Pancreas (tissue), 10 donors: ENCODE data around the gene BTBD9. TPM values are rescaled to one million over a fixed set of nuclear protein-coding genes. Genes with fewer than 3 reads are reported as not detected.
A peak's percentile ranks its signal among the peaks of the same experiment; 100 is the strongest.

Experiments used
- ATAC-seq, 4 donors: fragments of 200-7000 bp; cut with Tn5 transposase; one replicate each; pipeline versions ENCODE4 v1.8.0 to v1.9.1; 2020; ENCODE audit warnings: mild to moderate bottlenecking in 4 of 4, moderate library complexity in 4 of 4
- DNase-seq, 6 donors: peaks; one replicate each; pipeline ENCODE4 v3.0.0-alpha.2; 2020
- FAIRE-seq: peaks from 2 replicates; lab custom pipeline; 2012; peaks lifted over from hg19 to GRCh38; lab: Jason Lieb, UNC
- H3K27ac ChIP-seq, 4 donors: fragments of 200-600 bp; sonication (generic); 1 replicate in 3 of 4; 2 replicates in 1 of 4; pipeline versions ENCODE4 v1.5.0 to v1.8.0; 2020
- H3K27me3 ChIP-seq, 4 donors: fragments of 200-600 bp; one replicate each; pipeline ENCODE4 v1.8.0; 2021
- H3K36me3 ChIP-seq, 3 donors: fragments of 200-600 bp; sonication (generic) in 1 of 3; one replicate each; pipeline versions ENCODE4 v1.5.0 to v1.8.0; 2020 to 2021
- H3K4me1 ChIP-seq, 3 donors: fragments of 200-600 bp; one replicate each; pipeline ENCODE4 v1.8.0; 2021
- H3K4me3 ChIP-seq, 4 donors: fragments of 200-600 bp; sonication (generic) in 2 of 4; one replicate each; pipeline versions ENCODE4 v1.5.0 to v1.8.0; 2020 to 2021
- H3K9me3 ChIP-seq, 4 donors: fragments of 200-600 bp; one replicate each; pipeline ENCODE4 v1.8.0; 2021
- WGBS, 2 donors: extraction: QIAGEN DNeasy Blood & Tissue Kit; methylation state at CpG; one replicate each; pipeline ENCODE4 v1.1.7; 2013; 5-methylcytosine and 5-hydroxymethylcytosine counted together
- intact Hi-C, 3 donors: fragments of 100-400 bp; cut with DNase I; formaldehyde crosslinking; loops; one replicate each; pipeline versions ENCODE4 v1.11.1 to v1.14.2; 2022
- polyA plus RNA-seq, 2 donors: library from polyadenylated mRNA; stranded (reverse); fragments of 200-250 nt; gene quantifications; one replicate each; pipeline ENCODE4 v1.2.3, GENCODE V29; 2013
- total RNA-seq, 6 donors: library from RNA; stranded (reverse); fragmentation: NEBNext Ultra II Directional in 4 of 6; extraction: Animal tissue kit (Norgen Biotek cat#: 25700) in 4 of 6; gene quantifications; one replicate each; pipeline versions ENCODE4 v1.2.1 to v1.2.4, GENCODE V29; 2021 to 2023
- TF ChIP-seq, protein P1 (sequence below), 4 donors: fragments of 200-600 bp; sonication (generic) in 3 of 4; IDR thresholded peaks; one replicate each; pipeline versions ENCODE4 v1.5.0 to v1.8.0; 2021; ENCODE audit warnings: antibody characterized with exemption in 4 of 4
- donor health status: healthy with polysubstance abuse.
- donor health status: DM: no; HTN: no; CAD: no; lungs with moderate emphysema.
- donor health status: DM: no; HTN: no; CAD: no.
- donor health status: control.
- donor health status: control.
- donor health status: Bipolar disorder and iron deficiency.
- donor health status: DM: yes; HTN: yes; CAD: no.
- donor health status: DM: no; HTN: no; CAD: no.
- donor health status: DM: no; HTN: no; CAD: no.
- donor health status: DM: yes; HTN: yes; CAD: no.

BTBD9 gene
- total and polyA plus RNA-seq, 8 donors, result 2.2 to 11.0 (median 7.1) TPM

DNA sequence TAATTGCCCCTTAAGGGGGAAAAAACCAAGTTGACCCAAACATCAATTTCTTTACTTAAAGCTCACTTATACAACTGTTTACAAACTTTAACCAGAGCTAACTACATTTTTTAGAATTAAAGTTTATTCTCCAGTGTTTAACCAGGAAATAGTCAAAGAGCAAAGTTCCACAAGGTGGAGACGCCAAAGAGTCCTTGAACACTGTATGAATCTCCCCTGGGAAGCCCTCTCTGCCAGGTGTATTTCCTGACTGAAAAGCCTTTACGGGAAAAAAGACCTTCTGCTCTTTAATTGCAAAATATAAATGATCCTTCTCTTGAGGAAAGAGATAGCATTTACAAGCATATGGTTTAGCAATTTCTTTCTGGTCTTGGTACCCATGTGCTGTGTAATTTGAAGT is 36.2 kb downstream of the BTBD9 start:
- 18 to 24% methylated on average over 2 of the region's 2 CpGs for WGBS, 2 donors
- no peak overlapping the region for H3K27ac ChIP-seq
- intact Hi-C loops, result no loop called here

DNA sequence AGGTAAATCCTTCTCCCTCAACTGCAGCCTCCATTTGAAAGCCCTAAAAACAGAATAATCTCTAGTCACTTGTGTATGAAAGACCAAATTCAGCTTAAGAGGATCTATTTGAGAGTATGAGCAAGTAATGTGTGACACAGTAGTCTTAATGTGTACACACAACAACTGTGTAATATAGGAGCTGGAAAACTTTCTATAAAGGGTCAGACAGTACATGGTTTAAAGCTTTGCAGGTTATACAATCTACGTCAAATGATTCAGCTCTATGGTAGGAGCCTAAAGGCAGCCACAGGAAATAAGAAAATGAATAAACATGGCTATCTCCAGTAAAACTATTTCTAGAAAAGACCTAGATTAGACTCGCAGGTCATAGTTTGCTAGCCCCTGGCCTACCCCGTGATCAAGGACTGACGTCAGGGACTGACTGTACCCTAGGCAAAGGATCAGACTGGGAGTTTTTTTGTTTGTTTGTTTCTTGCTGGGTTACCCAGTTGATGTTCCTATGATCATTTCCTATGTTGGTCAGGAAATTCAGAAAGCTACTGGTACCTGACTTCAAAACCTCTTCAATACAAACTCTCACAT is 39.7 kb downstream of the BTBD9 start:
- TF ChIP-seq, protein P1, sequence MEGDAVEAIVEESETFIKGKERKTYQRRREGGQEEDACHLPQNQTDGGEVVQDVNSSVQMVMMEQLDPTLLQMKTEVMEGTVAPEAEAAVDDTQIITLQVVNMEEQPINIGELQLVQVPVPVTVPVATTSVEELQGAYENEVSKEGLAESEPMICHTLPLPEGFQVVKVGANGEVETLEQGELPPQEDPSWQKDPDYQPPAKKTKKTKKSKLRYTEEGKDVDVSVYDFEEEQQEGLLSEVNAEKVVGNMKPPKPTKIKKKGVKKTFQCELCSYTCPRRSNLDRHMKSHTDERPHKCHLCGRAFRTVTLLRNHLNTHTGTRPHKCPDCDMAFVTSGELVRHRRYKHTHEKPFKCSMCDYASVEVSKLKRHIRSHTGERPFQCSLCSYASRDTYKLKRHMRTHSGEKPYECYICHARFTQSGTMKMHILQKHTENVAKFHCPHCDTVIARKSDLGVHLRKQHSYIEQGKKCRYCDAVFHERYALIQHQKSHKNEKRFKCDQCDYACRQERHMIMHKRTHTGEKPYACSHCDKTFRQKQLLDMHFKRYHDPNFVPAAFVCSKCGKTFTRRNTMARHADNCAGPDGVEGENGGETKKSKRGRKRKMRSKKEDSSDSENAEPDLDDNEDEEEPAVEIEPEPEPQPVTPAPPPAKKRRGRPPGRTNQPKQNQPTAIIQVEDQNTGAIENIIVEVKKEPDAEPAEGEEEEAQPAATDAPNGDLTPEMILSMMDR (IDR thresholded peaks at IDR 0.05), result no peak
- Histone ChIP-seq H3K9me3 (no peaks in the 10 kb centered on the region), H3K27me3 (no peaks in the 10 kb centered on the region), H3K36me3 (no peaks in the 10 kb centered on the region), H3K4me3 (no peak overlapping the region), H3K4me1 (peaks cover 0 to 10% (median 7%) of the 10 kb centered on the region in 3 donors), H3K27ac (no peak overlapping the region)
- DNase-seq (no peak), FAIRE-seq (no peak), ATAC-seq (no peak)
- intact Hi-C loops, result no loop called here
- 85 to 93% methylated on average over 4 of the region's 4 CpGs for WGBS, 2 donors

More for the DNA sequence above, 36.2 kb downstream of the BTBD9 start:
- FAIRE-seq (no peak), ATAC-seq (peak in 3 of 4 donors; percentile 62 to 72 (median 72)), DNase-seq (no peak)
- Histone ChIP-seq H3K27me3 (no peaks in the 10 kb centered on the region), H3K36me3 (no peaks in the 10 kb centered on the region), H3K9me3 (no peaks in the 10 kb centered on the region), H3K4me1 (peaks cover 0 to 10% (median 7%) of the 10 kb centered on the region in 3 donors), H3K4me3 (no peak overlapping the region)
- TF ChIP-seq, protein P1 (IDR thresholded peaks at IDR 0.05), result no peak

DNA sequence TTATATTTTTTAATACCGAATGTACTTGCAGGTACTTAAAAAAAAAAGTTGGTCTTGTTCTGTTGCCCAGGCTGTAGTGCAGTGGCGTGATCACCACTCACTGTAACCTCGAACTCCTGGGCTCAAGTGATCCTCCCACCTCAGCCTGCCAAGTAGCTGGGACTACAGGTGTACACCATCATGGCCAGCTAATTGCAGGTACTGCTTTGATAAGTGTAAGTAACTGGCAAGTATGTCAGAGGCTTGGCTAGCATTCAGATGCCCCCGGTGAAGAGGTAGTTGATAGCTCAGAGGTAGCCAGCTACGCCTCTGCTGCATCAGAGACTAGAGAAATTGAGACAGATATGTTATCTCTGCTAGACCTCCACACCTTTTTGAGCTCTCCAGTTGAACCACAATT is 40.5 kb downstream of the BTBD9 start:
- Histone ChIP-seq H3K4me1 (peaks cover 0 to 10% (median 7%) of the 10 kb centered on the region in 3 donors), H3K36me3 (no peaks in the 10 kb centered on the region), H3K27me3 (no peaks in the 10 kb centered on the region), H3K4me3 (no peak overlapping the region), H3K27ac (no peak overlapping the region), H3K9me3 (no peaks in the 10 kb centered on the region)
- no peak for FAIRE-seq
- TF ChIP-seq, protein P1 (IDR thresholded peaks at IDR 0.05), result no peak
- 92 to 96% methylated on average over 5 of the region's 5 CpGs for WGBS, 2 donors
- no peak for ATAC-seq
- intact Hi-C loops, result no loop called here
- DNase-seq, result no peak

DNA sequence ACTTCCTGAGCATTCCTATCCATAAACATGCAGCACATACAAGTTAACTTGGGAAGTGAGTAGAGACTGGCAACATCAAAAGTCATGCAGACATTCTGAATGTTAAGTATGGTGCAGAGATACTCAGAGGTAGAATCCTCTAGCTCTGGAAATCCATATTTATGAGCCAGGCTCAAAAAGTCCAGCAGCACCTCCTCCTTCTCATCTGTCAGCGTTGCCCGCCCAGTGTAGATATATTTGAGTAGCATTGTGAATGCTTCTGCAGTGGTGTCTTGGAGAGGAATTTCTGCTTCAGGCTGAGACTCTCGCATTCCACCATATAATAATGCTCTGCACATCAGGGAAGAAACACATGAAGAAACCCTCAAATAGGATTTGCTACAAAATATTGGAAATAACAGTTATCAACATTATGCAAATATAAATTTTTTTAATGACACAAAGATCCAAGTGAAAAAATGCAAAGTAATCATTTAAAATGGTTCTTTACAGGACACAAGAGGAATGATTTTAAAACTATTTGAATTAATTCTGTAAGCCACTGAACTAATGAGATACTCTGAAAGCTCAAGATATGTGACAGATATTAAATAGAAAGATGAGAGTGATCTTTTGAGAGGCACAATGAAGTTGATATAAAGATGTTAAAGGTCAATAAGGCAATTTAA is 45.6 kb downstream of the BTBD9 start:
- H3K27ac ChIP-seq, result no peak overlapping the region
- FAIRE-seq (no peak), ATAC-seq (no peak), DNase-seq (no peak)
- H3K36me3 ChIP-seq, result no peaks in the 10 kb centered on the region
- no peaks in the 10 kb centered on the region for H3K4me1 ChIP-seq
- 96 to 100% methylated on average over 3 of the region's 3 CpGs for WGBS, 2 donors
- H3K9me3 ChIP-seq, result no peaks in the 10 kb centered on the region
- intact Hi-C loops, result no loop called here
- H3K4me3 ChIP-seq, result no peak overlapping the region
- H3K27me3 ChIP-seq, result no peaks in the 10 kb centered on the region
- TF ChIP-seq, protein P1 (IDR thresholded peaks at IDR 0.05), result no peak

DNA sequence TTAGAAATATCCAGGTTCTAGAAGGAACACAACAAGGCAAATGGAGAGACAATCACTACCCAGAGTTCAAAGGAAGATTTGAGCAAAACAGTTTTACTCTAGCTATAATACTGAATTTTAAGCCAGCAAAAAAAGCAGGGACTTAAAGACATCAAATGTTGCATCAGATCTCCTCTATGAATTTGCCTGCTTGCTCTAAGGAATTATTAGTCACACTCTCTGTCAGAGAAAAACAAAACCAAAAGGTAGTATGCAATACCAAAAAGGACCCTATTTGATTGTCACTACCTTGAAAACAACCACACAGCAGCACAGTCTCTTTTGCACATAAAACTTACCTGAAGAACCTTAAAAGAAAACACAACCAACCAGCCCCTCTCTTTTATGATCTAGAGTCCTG is 46.3 kb downstream of the BTBD9 start:
- no peaks in the 10 kb centered on the region for H3K36me3 ChIP-seq
- no peaks in the 10 kb centered on the region for H3K27me3 ChIP-seq
- no peak overlapping the region for H3K27ac ChIP-seq
- ATAC-seq, result no peak
- TF ChIP-seq, protein P1 (IDR thresholded peaks at IDR 0.05), result no peak
- no peaks in the 10 kb centered on the region for H3K4me1 ChIP-seq
- intact Hi-C loops, result no loop called here
- no peaks in the 10 kb centered on the region for H3K9me3 ChIP-seq
- no peak for DNase-seq
- no peak overlapping the region for H3K4me3 ChIP-seq
- no peak for FAIRE-seq
